ENCODE results near the gene PLA2G4E. TPM values are rescaled to one million over a fixed set of nuclear protein-coding genes. Genes with fewer than 3 reads are reported as not detected.

PLA2G4E gene
- total RNA-seq, 1 donor from 2014 or later = not detected

DNA sequence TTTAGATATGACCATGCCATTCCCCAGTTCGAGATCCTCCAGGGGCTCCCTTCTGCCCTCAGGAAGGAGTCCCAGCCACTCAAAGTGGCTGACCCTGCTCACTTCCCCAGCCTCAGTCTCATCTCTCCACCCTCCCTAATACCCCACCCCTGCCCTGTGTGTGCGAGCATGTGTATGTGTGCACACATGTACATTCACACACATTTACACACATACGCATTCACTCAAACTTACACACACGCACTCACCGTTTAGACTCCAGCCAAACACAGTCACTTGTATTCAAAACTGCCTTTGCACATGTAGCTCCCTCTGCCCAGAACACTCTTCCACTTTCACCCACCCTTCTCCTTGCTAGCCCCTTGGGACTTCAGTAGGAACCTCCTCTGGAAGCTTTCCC lies 11.4 kb downstream of the PLA2G4E start:
- Mint-ChIP-seq H3K27ac (ENCODE audit: unreplicated experiment) (peak overlapping the region; percentile 25), H3K4me3 (no peak overlapping the region), H3K9me3 (peaks cover 3% of the 10 kb centered on the region), H3K4me1 (no peaks in the 10 kb centered on the region), H3K27me3 (ENCODE audit: low read depth) (peaks cover 3% of the 10 kb centered on the region), H3K36me3 (ENCODE audit: low read depth) (no peaks in the 10 kb centered on the region)
- no peak for TF ChIP-seq CTCF (conservative IDR thresholded peaks at IDR 0.05)
- DNase-seq (ENCODE audit: low read depth, low spot score) = no peak

- no peak overlapping the region for H3K27ac Mint-ChIP-seq (ENCODE audit: unreplicated experiment)
- H3K27me3 Mint-ChIP-seq (ENCODE audit: low read depth) = peaks cover 3% of the 10 kb centered on the region
- no peak for TF ChIP-seq CTCF (conservative IDR thresholded peaks at IDR 0.05)
- no peak overlapping the region for H3K4me3 Mint-ChIP-seq
- H3K9me3 Mint-ChIP-seq = peaks cover 3% of the 10 kb centered on the region
- no peaks in the 10 kb centered on the region for H3K36me3 Mint-ChIP-seq (ENCODE audit: low read depth)
- no peak for DNase-seq (ENCODE audit: low read depth, low spot score)
- H3K4me1 Mint-ChIP-seq = no peaks in the 10 kb centered on the region
Observed at GRCh38 chr15:42009022-42009421, 11.8 kb downstream of the PLA2G4E start.

DNA sequence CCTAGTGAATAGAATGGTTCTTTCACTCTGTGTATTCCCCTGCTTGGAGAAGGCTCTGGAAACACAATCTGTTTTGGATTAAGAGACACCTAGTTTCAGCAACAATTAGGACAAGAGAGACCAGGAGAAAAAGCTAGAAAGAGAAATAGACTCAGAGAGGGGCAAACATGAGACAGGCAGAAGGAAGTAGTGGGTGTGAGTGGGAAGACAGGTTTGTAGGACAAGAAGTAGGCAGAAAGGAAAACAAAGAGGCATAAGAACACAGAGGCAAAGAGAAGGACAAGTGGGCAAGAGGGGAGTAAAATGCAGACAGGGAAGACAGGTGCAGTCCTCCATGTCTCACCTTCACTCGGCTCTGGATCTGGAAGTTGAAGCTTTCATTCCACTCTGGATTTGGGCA lies 13.5 kb downstream of the PLA2G4E start:
- Mint-ChIP-seq H3K36me3 (ENCODE audit: low read depth) (no peaks in the 10 kb centered on the region), H3K27me3 (ENCODE audit: low read depth) (peaks cover 3% of the 10 kb centered on the region), H3K4me3 (no peak overlapping the region)

DNA sequence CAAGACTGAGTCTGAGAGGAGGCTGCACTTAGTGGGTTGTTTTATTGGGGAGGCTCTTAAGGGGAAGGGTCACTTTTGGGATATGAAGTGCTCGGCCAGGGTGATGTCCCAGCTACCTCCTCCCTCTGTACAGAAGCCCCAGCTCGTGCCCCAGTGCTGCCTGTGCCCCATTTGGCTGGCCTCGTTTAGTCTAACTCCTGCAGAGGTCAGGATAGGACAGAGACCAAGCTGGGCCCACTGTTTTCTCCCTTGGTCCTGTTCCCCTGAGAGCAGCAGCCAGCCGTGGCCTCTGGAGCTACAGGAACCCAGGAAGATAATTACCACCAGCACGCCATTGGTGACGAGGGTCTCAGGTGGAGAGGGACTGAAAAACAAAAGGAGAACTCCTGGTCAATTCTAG lies 18.5 kb downstream of the PLA2G4E start:
- no peak overlapping the region for H3K4me3 Mint-ChIP-seq
- no peak for DNase-seq (ENCODE audit: low read depth, low spot score)
- H3K36me3 Mint-ChIP-seq (ENCODE audit: low read depth) = no peaks in the 10 kb centered on the region
- H3K4me1 Mint-ChIP-seq = no peaks in the 10 kb centered on the region
- H3K9me3 Mint-ChIP-seq = peaks cover 1% of the 10 kb centered on the region
- peaks cover 1% of the 10 kb centered on the region for H3K27me3 Mint-ChIP-seq (ENCODE audit: low read depth)
- TF ChIP-seq CTCF (conservative IDR thresholded peaks at IDR 0.05) = no peak
- H3K27ac Mint-ChIP-seq (ENCODE audit: unreplicated experiment) = no peak overlapping the region

More for the DNA sequence above, 13.5 kb downstream of the PLA2G4E start:
- no peak for DNase-seq (ENCODE audit: low read depth, low spot score)
- TF ChIP-seq CTCF (conservative IDR thresholded peaks at IDR 0.05) = no peak
- Mint-ChIP-seq H3K27ac (ENCODE audit: unreplicated experiment) (no peak overlapping the region), H3K9me3 (peaks cover 3% of the 10 kb centered on the region), H3K4me1 (no peaks in the 10 kb centered on the region)

GRCh38 chr15:42001236-42001635 lies 19.6 kb downstream of the PLA2G4E start:
- no peak for TF ChIP-seq CTCF (conservative IDR thresholded peaks at IDR 0.05)
- no peak for DNase-seq (ENCODE audit: low read depth, low spot score)
- H3K9me3 Mint-ChIP-seq = no peaks in the 10 kb centered on the region
- no peaks in the 10 kb centered on the region for H3K27me3 Mint-ChIP-seq (ENCODE audit: low read depth)
- no peak overlapping the region for H3K4me3 Mint-ChIP-seq
- no peaks in the 10 kb centered on the region for H3K36me3 Mint-ChIP-seq (ENCODE audit: low read depth)
- no peak overlapping the region for H3K27ac Mint-ChIP-seq (ENCODE audit: unreplicated experiment)
- no peaks in the 10 kb centered on the region for H3K4me1 Mint-ChIP-seq
